SIG-M5 (cell line): ENCODE results near the gene PARD3.
"Not testable (repeated sequence)": the region's sequence is repeated elsewhere in the genome, so short reads cannot be mapped to it uniquely, and the experiment has no call there.

Experiments
- DNase-seq: peaks from one replicate; lab custom pipeline; 2025; lab: John Stamatoyannopoulos, UW

Gene PARD3

GRCh38 chr10:34420795-34421194 is 394.3 kb downstream of the PARD3 start:
- DNase-seq: no peak

DNA sequence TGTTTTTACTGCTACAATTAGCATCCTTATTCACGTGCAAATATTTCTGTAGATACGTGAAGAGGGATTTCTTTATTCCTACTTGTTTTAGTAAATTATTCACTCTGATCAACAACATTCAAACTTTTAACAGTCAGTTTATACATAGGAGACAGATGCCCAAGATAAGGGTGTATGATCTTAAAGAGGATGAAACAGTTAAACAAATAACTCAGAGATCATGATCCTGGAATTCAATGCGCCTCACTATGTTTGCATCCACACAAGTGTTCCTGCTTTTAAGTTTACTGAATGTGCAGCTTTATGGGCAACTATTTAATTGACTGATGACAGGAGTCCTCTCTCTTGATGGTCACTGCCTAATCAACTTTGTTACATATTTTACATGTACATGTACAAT is 394.8 kb downstream of the PARD3 start:
- DNase-seq: no peak

DNA sequence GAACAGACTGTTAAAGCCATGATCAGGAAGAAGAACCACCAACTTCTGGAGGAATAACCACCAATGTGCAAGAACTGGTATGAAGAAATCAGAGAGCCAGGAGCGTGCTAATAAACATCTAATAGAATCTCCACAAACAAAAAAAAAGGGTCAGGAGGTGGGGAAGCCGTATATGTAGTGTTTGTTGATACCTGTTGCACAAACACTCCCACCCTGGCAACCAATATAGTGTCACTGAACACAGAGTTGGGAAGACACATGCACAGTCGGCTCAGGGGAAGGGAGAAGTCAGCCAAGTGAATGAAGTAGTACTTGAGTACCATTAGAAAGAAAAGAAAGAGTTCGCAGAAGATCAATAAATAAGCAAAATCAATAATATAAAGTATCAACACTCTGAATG is 400.1 kb downstream of the PARD3 start:
- no peak for DNase-seq

DNA sequence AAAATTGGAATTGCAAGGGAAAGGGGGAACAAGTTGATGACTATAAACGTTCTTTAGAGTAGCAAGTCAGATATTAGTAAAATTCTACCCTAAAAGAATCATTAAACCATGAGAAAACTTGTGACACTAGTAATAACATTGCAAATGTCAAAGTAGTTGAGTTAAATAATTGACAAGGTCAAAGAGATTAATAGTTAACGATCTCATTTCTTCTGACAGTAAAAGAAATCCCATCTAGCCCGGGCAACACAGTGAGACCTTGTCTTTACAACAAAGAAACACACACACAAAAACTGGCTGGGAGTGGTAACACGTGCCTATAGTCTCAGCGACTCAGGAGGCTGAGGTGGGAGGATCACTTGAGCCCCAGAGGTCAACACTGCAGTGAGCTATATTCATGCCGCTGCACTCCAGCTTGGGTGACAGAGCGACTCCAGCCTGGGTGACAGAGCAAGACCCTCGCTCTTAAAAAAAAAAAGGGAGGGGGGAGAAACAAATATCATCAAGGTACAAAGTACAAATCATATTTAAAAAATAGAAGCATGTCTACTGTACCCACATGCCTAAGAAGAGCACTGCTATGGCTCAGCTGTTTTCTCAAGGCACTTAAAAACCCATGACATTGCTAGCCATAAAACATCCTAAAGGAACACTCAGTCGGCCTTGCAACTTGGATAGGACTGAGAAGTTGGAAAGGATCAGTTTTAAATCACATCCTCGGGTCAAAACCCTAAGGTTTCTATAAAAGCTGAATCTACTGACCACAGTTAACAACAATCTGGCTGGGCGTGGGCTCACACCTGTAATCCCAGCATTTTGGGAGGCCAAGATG is 401.1 kb downstream of the PARD3 start:
- no peak for DNase-seq

GRCh38 chr10:34413214-34413613 is 401.9 kb downstream of the PARD3 start:
- no peak for DNase-seq

DNA sequence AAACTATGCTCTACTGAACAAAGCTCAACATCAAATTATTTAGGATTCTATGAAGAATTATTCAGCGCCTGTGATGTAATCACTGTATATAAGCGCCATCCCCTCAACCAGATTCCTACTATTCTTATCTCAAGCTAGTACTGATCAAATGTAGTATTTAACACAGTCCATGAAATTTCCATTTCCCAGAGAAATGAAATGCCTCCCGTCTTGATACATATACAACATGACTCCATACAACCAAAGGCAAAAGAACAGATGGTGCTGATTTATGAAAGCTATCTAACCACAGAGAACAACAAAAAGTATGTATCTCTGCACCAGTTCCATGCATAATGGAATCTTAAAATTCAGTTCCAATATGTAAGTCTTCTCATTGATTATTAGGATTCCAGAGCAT is 406.1 kb downstream of the PARD3 start:
- DNase-seq: no peak

DNA sequence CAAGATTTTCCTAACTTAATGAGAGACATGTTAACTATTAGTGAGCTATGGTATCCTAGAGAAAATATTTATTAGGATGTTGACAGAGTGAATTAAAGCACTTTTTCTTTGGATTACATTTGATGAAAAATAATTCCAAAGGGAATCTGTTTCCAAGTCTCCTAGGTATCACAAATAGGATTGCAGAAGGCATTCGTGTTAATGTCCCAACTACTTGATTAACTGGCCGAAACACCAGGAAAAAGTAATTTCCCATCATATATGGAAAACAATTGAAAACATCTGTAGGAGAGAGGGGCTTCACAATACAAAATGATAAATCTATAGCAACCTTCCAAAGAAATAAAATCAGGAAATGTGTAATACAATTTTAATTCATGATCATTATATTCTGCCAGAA is 406.7 kb downstream of the PARD3 start:
- DNase-seq: no peak

DNA sequence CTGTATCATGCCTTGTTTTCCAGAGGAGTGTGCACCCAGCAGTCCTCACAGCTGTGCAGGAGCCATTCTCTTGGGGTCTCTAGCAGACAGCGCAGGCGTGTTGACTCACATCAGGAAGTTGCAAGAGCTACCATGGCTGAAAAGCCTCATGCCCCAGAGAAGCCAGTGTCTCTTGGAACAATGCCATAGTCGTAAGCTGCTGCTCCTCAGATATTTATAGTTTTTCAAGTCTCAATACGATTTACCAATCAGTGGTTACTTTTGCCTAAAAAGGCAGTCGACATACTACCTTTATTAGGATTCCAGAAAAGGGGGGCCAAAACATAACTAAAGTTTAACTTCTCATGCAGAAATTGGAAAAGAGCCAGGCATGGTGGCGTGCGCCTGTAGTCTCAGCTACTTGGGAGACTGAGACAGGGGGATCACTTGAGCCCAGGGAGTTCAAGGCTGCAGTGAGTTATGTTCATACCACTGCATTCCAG is 407.7 kb downstream of the PARD3 start:
- peak; percentile 9 for DNase-seq

GRCh38 chr10:34406463-34407323 is 408.4 kb downstream of the PARD3 start:
- DNase-seq: no peak

- DNase-seq: no peak
These were observed 409.3 kb downstream of the PARD3 start for GRCh38 chr10:34405611-34406462.

GRCh38 chr10:34403512-34403911 is 411.6 kb downstream of the PARD3 start:
- DNase-seq: no peak

- DNase-seq: no peak
These were observed 415.0 kb downstream of the PARD3 start for GRCh38 chr10:34400075-34400474.

- no peak for DNase-seq
These were observed 416.1 kb downstream of the PARD3 start for GRCh38 chr10:34399013-34399412.

- no peak for DNase-seq
These were observed 417.8 kb downstream of the PARD3 start for GRCh38 chr10:34397324-34397723.

- DNase-seq: no peak
These were observed 418.4 kb downstream of the PARD3 start for GRCh38 chr10:34396663-34397062.

DNA sequence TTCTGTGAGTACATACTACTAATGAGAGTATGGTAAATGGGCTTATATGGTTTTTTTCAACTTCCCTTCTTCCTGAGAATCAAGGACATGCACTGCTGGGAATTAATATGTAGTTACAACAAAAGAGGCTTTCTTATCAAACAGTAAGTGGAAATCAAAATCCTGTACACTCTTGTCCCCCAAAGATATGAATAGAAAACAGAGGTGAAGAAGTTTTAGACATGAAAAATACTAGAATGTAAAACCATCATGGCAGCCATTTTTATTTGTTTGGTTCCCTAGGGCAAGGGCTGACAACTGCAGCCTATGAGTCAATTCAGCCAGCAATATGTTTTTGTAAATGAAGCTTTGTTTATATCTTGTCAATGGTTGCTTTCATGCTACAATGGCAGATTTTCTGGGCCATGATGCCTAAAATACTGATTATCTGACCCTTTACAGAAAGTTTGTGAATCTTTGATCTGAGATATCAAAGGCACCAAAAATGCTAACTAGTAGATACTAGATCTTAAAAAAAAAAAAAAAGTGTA is 422.4 kb downstream of the PARD3 start:
- DNase-seq: no peak

DNA sequence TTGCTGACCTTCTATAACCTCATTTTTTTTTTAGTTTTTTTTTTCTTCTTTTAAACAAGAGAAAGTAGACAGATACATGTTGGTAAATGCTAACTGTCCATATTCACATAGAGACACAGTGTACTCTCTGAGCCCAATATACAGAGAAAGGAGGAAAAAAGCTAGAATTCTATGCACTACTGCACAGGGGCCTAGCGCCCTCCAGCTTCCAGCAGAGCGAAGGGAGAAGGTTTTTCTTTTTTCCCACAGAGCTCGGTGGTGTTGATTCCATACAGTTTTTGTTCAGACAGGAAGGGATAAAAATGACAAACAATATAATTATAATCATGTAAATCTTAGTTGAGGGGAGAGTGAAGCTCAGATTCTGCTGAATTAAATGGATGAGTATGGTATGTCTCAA is 423.9 kb downstream of the PARD3 start:
- not testable (repeated sequence) for DNase-seq

GRCh38 chr10:34389801-34390200 is 425.3 kb downstream of the PARD3 start:
- no peak for DNase-seq

- no peak for DNase-seq
These were observed 428.2 kb downstream of the PARD3 start for GRCh38 chr10:34386921-34387320.

GRCh38 chr10:34384372-34384771 is 430.7 kb downstream of the PARD3 start:
- DNase-seq: no peak

- no peak for DNase-seq
These were observed 432.5 kb downstream of the PARD3 start for GRCh38 chr10:34382626-34383025.

DNA sequence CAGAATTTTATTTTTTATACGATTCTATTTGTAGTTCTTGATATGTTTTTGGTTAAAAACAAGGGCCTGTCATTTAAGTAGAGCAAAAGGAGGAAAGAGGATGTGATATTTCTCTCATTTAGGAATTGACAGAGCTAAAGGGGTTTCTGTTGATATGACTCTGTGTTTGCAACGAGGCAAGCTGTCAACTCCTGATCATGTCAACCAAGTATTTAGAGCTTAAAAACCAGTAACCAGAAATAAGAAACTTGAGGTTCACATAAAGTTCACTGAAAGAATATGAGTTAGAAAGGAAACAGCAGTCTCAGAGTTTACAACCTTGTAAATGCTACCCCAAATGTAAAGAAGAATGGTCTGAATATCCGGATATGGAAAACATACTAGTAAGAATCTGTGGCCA is 434.2 kb downstream of the PARD3 start:
- no peak for DNase-seq
